Nucleus accumbens (tissue), 56 donors: Measurements from ENCODE around the gene GPLD1.
"Not testable (repeated sequence)": the region's sequence is repeated elsewhere in the genome, so short reads cannot be mapped to it uniquely, and the experiment has no call there.

ENCODE experiments used
- DNase-seq, 56 donors: peaks; one replicate each; lab custom pipeline; 2025; lab: John Stamatoyannopoulos, UW

The GPLD1 gene

GRCh38 chr6:24385536-24386269 is 103.7 kb downstream of the GPLD1 start:
- DNase-seq, result no peak

GRCh38 chr6:24384369-24385130 is 104.8 kb downstream of the GPLD1 start:
- not testable (repeated sequence) for DNase-seq

- not testable (repeated sequence) for DNase-seq
Observed at GRCh38 chr6:24382891-24383494, 106.4 kb downstream of the GPLD1 start.

GRCh38 chr6:24382220-24382540 is 107.2 kb downstream of the GPLD1 start:
- DNase-seq, result no peak

- DNase-seq, result no peak
Observed at GRCh38 chr6:24381476-24382219, 107.7 kb downstream of the GPLD1 start.

GRCh38 chr6:24378473-24379097 is 110.8 kb downstream of the GPLD1 start:
- no peak for DNase-seq
